Suppressor macrophage (primary cell): ENCODE data around the gene IFIT1.

Experiments
- DNase-seq, 4 experiments: peaks; one replicate each; pipeline ENCODE4 v3.0.0-alpha.2; 2020 to 2022
- total RNA-seq, 17 experiments: gene quantifications; one replicate each; lab custom pipeline; 2026; ENCODE audit warnings: mixed read lengths in 6 of 17, inconsistent platforms in 3 of 17; lab: John Stamatoyannopoulos, UW

IFIT1 gene, protein sequence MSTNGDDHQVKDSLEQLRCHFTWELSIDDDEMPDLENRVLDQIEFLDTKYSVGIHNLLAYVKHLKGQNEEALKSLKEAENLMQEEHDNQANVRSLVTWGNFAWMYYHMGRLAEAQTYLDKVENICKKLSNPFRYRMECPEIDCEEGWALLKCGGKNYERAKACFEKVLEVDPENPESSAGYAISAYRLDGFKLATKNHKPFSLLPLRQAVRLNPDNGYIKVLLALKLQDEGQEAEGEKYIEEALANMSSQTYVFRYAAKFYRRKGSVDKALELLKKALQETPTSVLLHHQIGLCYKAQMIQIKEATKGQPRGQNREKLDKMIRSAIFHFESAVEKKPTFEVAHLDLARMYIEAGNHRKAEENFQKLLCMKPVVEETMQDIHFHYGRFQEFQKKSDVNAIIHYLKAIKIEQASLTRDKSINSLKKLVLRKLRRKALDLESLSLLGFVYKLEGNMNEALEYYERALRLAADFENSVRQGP
- total RNA-seq, result 3.0 to 1,856 (median 15.1) reads per million in 17 experiments

DNA sequence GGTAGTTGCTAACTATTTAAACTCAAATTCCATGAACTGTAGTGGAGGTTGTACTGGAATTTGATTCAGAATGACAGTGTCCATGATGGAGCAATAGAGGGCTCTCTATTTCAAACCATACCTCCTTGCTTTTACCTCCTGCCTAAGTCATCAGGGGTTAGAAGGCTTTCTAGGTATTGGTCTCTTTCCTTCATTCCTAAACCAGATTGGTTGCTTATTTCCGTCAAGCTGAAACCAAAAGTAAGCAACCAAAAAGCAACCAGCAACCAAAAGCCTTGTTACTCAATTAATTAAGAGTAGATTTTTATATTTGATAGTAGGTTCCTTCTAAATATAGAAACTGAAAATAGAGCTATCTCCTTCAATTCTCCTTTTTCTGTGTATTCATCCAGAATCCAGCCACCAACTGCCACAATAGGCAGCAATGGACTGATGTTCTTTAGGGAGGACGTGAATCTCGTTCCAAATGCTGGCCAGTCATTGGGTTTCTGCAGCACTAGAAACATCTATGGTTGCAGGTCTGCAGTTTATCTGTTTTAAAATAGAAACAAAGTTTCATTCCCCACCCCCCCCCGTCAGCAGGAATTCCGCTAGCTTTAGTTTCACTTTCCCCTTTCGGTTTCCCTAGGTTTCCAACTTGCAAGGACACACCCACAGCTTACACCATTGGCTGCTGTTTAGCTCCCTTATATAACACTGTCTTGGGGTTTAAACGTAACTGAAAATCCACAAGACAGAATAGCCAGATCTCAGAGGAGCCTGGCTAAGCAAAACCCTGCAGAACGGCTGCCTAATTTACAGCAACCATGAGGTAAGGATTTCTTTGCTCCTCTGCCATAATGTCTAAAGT lies at the start of gene IFIT1:
TSS of gene IFIT1 (plus strand) at position 717 of the 850 bp plus-strand sequence. CDS start at position 807, 90 bp downstream.
- DNase-seq, result peak; percentile 63 to 92 (median 74)

GRCh38 chr10:89343089-89343767 lies 49.2 kb upstream of the IFIT1 start:
- DNase-seq, result no peak

- DNase-seq, result no peak
These were observed 48.3 kb upstream of the IFIT1 start for GRCh38 chr10:89344156-89344555.

DNA sequence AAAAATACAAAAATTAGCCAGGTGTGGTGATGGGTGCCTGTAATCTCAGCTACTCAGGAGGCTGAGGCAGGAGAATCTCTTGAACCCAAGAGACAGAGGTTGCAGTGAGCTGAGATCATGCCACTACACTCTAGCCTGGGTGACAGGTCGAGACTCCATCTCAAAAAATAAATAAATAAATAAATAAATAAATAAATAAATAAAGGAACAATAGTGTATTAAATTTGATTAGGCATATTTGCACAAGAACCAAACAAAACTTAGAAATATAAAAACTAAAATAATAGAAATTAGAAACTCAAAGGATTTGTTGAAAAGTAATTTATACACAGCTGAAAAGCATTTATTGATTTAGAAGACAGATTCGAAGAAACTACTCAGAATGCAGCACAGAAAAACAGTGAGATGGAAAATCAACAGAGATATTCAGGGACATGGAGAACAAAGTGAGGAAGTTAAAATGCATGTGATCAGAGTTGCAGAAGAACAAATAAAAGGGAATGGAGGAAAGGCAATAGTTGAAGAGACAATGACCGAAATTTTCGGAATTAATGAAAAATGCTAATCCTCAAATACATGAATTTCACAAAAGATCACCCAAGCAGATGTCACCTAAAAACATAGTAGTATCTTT lies 46.9 kb upstream of the IFIT1 start:
- DNase-seq, result peak in 1 of 4 experiments; percentile 27

GRCh38 chr10:89346405-89347254 lies 45.8 kb upstream of the IFIT1 start:
- DNase-seq, result peak; percentile 66 to 93 (median 82)

DNA sequence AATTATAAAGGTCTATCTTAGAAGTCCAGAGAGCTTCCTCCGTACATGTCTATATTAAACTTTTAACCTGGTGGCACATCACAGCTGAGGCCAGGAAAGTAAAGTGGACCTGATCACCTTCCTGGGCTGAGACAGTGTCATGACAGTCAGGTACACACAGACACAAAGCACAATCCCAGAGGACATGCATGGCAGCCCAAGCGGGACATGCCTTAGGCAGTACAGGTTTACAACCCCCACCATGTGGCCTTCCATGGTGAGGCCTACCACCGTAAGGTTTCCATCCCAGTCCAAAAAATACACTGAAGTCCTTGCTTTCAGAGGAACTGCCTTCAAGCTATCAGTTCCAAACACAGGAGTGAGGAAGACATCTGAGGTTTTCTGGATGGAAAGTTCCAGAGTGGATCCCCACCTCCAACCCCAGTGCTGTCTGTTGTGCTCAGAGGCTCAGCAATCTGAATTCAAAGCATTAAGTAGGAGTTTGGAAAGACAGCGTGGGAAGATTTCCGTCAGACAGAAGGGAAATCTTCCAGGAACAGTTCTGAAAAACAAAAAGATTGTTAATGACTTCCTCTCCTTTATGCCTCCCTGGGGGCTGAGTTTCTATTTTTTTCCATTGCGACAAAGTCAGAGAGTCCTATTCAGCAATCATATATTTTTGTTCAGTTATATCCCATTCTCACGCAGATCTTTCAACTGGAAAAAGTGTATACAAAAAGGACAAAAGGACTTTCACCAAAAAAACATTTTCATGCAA lies 44.5 kb upstream of the IFIT1 start:
- peak in 3 of 4 experiments; percentile 43 to 74 (median 59) for DNase-seq

GRCh38 chr10:89348481-89348880 lies 43.9 kb upstream of the IFIT1 start:
- peak in 2 of 4 experiments; percentile 7 to 30 for DNase-seq

GRCh38 chr10:89348975-89349374 lies 43.4 kb upstream of the IFIT1 start:
- no peak for DNase-seq

DNA sequence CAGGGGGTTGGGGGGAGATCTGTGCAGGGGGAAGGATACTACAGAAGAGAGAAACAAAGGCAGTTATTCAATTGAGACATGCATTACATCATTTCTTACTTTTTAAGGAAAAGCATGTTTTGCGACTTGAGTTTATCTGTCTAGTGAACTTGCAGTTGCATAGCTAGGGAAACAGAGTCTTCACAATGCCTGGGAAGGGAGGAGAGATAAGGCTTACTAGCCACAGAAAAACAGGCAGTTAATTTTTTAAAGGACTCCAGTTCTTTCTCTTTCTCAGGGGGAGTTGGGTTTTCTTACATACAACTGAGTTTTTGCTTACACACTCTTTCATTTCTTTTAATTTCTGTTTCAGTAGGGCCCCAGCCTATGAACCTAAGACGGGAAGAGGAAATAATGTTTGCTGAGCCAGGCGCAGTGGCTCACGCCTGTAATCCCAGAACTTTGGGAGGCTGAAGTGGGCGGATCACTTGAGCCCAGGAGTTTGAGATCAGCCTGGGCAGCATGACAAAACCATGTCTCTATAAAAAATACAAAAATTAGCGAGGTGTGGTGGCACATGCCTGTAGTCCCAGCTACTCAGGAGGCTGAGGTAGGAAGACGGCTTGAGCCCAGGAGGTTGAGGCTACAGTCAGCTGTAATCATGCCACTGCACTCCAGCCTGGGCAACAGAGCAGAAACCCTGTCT lies 41.6 kb upstream of the IFIT1 start:
- DNase-seq, result peak; percentile 36 to 75 (median 64)

GRCh38 chr10:89351412-89351779 lies 41.0 kb upstream of the IFIT1 start:
- DNase-seq, result no peak

GRCh38 chr10:89351780-89352597 lies 40.4 kb upstream of the IFIT1 start:
- DNase-seq, result no peak

DNA sequence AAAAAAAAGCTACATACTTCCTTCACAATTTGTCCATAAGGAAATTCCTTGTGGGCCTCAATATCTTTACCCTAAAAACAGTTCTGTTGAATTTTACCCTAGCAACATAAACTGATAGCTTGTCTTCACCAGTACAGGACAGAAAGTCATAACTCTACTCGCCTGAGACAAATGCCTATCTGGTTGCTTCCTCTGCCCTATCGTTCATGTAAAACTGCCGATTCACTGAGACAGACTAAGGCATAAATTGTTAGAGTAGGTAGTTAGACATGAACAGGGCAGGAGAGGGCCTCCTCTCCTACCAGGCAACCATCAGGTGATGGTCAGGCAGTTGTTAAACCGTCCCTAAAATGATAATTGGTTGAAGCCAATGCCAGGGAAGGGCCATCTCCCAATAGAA lies 39.6 kb upstream of the IFIT1 start:
- DNase-seq, result no peak

DNA sequence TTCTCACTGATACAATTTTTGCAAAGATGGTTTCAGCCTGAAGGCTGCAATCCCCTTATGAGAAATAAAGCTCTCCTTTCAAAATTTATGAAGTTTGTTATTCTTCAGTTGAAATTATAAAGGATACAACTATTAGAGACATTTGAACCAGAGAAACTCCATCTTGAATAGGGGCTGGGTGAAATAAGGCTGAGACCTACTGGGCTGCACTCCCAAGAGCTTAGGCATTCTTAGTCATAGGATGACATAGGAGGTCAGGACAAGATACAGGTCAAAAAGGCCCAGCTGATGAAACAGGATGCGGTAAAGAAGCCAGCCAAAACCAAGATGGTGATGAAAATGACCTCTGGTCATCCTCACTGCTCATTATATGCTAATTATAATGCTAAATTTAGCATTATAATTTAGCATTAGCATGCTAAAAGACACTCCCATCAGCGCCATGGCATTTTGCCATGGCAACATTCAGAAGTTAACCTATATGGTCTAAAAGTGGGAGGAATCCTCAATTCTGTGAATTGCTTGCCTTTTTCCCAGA lies 37.0 kb upstream of the IFIT1 start:
- no peak for DNase-seq

DNA sequence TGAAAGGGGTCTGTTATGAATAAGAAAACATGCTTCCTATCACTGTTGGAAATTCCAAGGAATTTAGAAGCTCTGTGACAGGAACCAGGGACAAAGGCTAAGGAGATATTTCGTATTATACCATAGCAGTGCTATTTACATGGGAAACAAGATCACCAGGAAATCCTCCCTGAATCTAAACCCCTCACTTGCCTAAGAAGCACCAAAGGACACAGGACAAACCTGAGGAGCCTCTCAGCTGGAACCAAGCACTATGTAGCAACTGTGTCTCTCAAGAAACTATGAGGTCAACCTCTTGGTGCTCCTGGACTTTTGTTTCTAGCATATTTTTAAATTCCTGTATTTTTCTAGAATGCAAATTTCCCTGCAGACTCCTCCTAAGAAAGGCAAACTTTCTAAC lies 35.3 kb upstream of the IFIT1 start:
- no peak for DNase-seq

GRCh38 chr10:89357975-89358374 lies 34.4 kb upstream of the IFIT1 start:
- no peak for DNase-seq

DNA sequence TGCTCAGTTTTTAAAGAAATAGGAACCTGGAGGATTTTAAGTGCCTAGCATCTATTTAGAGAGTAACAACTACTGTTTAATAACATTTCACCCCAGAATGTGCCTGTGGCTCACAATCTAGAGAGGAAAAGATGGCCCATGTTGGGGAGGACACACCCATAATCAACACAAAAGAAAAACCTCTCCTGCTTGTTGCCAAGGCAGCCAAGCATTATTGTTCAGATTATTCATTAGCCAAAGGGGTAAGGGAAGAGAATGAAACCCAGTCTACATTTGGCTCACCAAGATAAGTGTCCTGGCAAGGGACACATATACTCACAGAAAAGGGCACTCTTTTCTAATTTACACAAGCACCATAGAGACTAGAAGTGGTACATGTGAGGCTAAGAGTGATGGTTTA lies 32.3 kb upstream of the IFIT1 start:
- no peak for DNase-seq

- DNase-seq, result no peak
These were observed 29.5 kb upstream of the IFIT1 start for GRCh38 chr10:89362929-89363328.

DNA sequence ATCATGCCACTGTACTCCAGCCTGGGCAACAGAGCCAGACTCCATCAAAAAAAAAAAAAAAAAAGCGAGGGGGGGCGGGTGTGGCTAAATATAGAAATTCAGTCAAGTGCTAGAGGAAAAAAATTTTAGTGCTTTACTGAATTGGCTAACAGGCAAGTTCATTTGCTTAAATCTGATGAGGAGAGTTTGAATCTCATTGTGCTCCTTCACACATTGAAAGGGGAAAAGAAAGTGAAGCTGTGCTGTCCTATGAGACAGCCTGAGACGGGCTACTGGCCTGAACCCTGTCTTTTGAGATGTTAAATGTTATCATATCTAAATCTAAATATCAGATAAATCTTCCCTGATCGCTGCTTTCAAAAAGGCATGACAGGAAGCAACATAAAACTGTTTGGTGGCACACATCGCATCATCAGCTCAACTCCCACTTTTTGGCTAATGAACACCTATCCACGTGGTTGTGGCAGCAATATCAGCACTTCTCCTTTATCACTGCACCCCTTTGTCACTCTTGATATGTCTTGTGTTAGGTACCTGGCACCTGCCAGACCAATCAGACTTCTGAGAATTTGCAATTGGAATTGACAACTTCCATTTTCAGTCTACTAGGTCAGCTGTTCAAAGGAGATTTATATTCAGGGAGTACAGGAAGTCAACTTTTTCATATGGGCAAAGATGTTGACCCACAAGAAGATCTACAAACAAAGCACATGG lies 28.5 kb upstream of the IFIT1 start:
- no peak for DNase-seq
